Stimulated activated CD8-positive, alpha-beta memory T cell treated with anti-CD3 and anti-CD28 coated beads, Interleukin-12 subunit alpha, Interleukin-12 subunit beta, amount 100 ng/mL, for 24 hours (primary cell): ENCODE results near the gene FBXW11.
"Not testable (repeated sequence)": the region's sequence is repeated elsewhere in the genome, so short reads cannot be mapped to it uniquely, and the experiment has no call there.

Source experiments
- DNase-seq: peaks from one replicate; pipeline ENCODE4 v3.0.0-alpha.2; 2020; ENCODE audit errors: extremely low read depth

The FBXW11 gene

GRCh38 chr5:171911152-171911551, 95.3 kb downstream of the FBXW11 start:
- no peak for DNase-seq

- no peak for DNase-seq
Measured at GRCh38 chr5:171908638-171909037, 97.8 kb downstream of the FBXW11 start.

DNA sequence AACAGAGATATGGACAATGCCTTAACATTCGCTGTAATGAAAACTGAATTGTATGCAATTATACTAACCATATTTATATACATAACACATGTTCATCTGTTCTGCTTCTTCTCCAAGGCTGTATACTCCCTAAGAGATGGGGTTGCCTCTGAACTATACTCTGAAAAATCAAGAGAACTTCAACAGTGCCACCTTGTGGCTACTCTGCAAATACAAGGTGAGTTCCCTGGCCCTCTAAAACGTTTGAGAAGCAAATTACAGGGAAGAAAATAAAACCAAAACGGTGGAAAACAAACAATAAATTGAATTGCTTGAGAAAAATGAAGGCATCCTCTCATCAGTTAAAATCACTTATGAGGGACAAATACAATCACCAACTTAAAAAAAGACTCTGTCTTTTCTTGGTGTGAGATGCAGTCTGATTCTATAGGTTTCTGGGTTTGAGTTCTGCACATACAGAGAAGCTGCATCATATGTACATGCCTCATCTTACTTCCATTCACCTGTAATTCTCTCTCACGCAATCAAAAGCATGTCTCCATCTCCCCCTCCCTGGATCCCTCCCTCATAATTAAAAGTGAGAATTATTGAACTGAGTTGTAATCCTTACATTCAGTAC, 98.6 kb downstream of the FBXW11 start:
- peak; percentile 11 for DNase-seq

DNA sequence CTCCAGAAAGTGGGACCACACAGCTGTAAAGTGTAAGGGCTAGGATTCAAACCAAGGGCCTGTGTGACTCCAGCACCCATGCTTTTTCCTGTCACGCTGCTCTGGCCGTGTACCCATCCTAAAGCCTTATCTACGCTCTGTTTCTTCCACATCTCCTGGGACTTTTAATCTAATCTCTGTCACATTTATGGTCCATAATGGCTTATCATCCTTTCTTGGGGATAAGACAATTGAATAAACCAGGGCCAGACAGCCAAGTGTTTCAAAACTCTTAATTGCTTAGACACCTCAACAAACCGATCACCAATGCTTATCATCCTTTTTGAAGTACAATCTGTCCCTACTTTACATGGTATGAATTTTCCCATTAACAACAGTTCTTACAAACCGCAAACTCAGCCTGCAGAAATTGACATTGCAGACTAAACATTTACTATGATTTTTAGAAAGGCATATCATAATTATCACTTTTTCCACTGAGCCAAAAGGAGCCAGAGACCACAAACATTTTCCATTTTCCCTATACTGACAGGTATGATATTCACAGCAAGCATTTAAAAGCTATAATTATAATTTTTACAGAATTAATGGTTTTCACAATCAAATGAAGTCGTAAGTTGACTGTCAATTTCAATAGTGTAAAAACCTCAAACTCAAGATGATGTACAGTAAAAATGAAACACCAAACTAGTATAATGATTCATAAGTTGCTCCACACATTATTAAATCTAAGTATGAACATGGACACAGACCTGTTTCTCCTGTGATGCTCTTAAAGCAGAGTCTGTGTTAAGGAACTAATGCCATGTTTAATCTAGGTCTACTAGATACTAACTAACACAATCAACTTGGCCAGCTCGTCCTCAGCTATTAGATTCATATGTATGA, 99.5 kb downstream of the FBXW11 start:
- DNase-seq: no peak

DNA sequence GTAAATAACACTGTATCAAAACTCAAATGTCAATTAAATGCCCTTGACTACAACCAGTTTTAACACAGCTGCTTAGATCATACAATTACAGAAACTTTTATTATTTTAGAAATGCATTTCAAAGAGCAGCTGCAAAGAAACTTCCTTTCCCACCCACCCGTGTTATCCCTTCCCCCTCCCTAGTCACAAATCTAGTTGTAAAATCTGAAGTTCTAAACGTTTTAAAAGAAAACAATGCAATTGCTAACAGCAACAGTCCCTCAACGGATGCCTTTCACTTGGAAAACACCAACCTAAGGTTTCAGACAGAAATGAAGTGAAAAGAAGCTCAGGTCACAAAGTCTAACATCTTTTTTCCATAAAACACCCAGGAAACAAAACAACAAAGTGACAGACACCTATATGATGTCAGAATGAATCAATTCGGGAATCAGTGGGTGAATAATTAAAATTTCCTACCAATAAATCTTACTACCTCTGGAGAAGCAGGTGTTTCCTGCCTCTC, 100.3 kb downstream of the FBXW11 start:
- DNase-seq: no peak

DNA sequence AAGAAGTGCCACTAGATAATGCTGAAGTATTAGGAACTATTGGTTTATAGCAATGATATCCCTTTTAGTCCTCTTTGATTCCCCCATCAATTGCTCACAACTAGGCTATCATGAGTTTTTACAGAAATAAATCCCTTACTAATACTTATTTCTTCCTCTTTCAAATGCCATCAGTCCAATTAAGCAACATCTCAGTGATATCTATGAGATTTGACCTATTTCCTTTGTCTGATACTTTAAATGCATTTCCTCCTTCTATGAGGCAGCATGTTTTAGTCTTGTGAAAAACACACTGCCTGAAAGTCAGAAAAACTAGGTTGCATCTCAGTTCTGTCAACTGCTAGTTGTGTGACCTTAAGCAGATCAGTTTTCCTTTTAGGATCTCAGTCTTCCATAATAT, 101.6 kb downstream of the FBXW11 start:
- no peak for DNase-seq

GRCh38 chr5:171901764-171902163, 104.7 kb downstream of the FBXW11 start:
- no peak for DNase-seq

DNA sequence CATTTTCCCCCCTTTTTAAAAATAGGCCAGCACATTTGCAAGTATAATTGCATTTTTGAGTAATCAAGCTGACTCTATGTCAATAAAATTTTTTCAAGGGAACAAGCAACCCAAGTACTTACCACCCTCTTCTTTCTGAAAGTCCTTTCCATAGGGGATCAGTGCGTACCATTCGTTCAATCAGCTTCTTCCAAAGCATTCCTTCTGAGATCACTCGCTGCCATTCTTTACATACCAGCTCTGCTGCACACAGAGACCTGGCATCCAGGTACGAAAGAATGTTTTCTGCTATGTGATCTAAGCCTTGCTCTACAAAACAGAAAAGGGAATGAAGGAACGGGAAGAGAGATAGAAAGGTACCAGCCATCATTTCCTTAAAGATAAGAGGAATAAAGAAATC, 106.6 kb downstream of the FBXW11 start:
- no peak for DNase-seq

DNA sequence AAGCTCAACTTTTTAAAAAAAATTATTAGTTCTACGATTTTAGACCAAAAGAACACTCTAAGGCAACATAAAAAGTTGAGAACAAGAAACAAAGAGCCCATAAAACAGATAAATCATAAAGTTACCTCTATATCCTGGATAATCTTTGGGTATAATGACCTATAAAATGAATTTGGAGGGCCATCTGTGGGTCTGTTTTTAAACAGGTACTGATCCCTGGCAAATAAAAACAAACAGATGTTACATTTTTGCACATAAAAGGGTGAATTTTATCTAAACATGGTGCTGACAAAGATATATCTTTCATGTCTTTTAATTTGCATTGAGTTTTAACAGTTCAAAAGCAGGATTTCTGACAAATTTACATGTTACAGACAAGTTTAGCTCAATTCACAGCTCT, 107.6 kb downstream of the FBXW11 start:
- no peak for DNase-seq

- DNase-seq: no peak
Measured at GRCh38 chr5:171898386-171898785, 108.1 kb downstream of the FBXW11 start.

GRCh38 chr5:171897231-171897630, 109.2 kb downstream of the FBXW11 start:
- DNase-seq: no peak

GRCh38 chr5:171895081-171895480, 111.4 kb downstream of the FBXW11 start:
- DNase-seq: no peak

- DNase-seq: no peak
Measured at GRCh38 chr5:171893290-171893886, 113.0 kb downstream of the FBXW11 start.

- DNase-seq: no peak
Measured at GRCh38 chr5:171891595-171891994, 114.8 kb downstream of the FBXW11 start.

- no peak for DNase-seq
Measured at GRCh38 chr5:171891150-171891549, 115.3 kb downstream of the FBXW11 start.

DNA sequence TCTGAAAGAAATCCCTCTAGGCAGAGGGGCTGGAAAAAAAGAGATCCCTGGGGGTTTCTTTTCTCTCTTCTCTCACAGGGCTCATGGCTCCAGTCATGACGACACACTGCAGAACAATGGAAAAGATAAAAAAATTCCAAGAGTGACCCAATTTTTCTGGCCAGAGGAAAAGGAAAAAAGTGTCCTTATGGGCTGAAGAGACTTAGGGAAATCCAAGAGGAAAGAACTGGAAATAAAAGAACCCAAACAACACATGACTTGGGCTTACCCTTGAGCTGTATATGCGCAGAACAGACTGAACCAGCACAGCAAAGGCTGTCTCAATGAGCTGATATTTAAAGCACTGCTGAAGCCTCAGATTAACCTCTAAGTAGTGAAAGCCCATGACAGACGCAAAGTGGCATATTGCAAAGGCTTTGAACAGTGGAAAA, 118.4 kb downstream of the FBXW11 start:
- DNase-seq: no peak

DNA sequence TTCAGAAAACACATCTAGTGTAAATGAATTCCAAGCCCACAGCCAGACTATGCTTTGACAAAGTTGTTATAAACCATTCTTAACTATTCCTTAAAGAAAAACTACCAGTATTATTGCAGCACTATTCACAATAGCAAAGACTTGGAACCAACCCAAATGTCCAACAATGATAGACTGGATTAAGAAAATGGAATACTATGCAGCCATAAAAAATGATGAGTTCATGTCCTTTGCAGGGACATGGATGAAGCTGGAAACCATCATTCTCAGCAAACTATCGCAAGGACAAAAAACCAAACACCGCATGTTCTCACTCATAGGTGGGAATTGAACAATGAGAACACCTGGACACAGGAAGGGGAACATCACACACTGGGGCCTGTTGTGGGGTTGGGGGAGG, 120.4 kb downstream of the FBXW11 start:
- DNase-seq: not testable (repeated sequence)

GRCh38 chr5:171882118-171882517, 124.3 kb downstream of the FBXW11 start:
- DNase-seq: no peak

DNA sequence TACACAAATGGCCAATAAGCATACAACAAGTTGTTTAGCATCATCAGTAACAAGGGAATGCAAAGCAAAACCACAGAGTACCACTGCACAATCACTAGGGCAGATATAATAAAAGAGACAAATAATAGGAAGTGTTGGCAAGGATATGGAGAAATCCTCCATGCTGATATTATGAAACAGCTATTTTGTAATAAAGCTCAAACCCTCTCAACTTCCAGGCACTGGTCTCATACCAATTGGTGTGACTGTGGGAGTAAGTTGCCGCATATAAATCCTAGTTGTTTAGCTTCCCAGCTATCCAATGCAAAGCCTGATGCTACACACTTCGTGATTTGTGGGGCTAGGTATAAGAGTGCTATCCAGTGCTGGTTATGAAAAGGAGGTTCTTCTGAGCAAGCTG, 132.2 kb downstream of the FBXW11 start:
- DNase-seq: no peak

DNA sequence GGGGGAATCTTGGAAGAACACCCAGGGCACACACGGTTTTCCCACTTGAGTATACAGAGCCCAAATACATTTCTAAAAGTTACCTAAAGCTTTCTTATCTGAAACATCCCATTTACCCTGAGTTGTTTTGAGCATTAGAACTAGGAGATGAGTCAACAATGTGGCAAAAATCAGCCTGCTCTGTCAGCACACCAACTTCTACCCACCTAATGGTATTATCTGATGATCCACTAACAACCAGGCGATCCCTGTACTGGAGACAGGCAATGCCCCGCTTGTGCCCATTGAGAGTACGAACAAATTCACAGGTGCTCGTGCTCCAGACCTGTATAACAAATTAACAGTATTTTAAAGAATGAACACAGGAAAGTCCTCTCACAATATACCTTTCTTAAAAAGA, 133.8 kb downstream of the FBXW11 start:
- DNase-seq: no peak

DNA sequence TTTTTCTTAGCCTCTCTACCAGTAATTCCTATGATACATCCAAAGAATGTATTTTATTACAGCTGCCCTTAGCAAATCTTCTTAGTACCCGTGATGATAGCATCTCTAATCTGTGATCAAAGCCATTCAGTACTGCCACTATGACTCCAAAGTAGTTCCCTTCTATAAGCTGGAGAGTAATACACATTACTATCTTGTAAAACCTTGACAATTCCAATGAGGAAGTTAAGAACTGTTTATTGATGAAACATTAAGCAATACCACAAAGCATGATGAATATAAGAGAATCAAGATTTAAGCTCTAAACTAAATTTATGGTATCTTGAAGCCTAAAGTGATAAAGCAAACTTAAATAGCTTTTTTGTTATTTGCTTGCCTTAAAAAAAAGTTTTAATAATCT, 134.7 kb downstream of the FBXW11 start:
- no peak for DNase-seq

DNA sequence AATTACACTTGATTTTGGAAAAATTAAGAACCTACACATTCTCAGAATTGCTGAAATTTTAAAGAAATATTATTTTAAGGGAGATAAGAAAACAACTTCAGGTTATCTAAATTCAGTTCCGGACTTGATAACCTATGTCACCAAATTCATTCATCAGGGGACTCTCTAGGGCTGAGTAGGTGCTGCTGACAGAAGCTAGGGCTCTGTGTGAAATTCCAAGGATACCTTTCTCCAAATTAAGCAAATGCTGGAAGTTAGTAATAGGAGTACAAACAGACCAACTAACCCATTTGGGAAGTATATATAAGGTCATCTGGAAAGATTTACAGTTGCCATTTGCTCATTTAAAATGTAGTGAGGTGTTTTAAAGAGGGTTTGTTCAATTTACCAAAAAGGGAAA, 136.5 kb downstream of the FBXW11 start:
- no peak for DNase-seq

DNA sequence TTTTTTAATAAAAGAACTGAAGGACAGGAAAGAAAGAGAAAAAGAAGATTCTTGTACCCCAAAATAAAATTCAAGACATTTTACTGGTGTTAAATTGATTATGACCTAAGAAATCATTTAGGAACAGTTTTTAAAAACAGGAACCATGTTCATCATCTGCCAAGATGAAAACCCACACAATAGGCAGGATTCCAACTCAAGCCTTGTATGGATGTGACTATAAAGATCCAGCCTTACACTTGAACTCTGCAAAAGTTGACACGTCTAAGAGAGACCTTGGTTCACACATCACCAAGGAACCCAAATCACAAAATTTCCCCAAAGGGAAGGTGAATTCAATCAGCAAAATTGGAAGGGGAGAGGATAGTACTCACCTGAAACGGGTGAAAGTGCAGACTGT, 138.2 kb downstream of the FBXW11 start:
- DNase-seq: no peak
